Jurkat, Clone E6-1 (cell line): ENCODE measurements around the gene CYB5R4. TPM values are rescaled to one million over a fixed set of nuclear protein-coding genes. Genes with fewer than 3 reads are reported as not detected.

Source experiments
- DNase-seq: peaks from one replicate; pipeline ENCODE4 v3.0.0-alpha.2; 2011; ENCODE audit warnings: low read depth, low spot score
- H3K4me3 ChIP-seq: 2 replicates; pipeline ENCODE4 v1.5.1; 2011; ENCODE audit warnings: mild to moderate bottlenecking, low read length, control low read depth, moderate library complexity
- polyA plus RNA-seq: library from polyadenylated mRNA; unstranded; fragments of >200 nt; gene quantifications from one replicate; pipeline ENCODE4 v1.2.1, GENCODE V29; 2012; ENCODE audit warnings: missing spikeins; ENCODE audit not compliant: insufficient read length, insufficient read depth

Gene CYB5R4
- 21.1 TPM for polyA plus RNA-seq

DNA sequence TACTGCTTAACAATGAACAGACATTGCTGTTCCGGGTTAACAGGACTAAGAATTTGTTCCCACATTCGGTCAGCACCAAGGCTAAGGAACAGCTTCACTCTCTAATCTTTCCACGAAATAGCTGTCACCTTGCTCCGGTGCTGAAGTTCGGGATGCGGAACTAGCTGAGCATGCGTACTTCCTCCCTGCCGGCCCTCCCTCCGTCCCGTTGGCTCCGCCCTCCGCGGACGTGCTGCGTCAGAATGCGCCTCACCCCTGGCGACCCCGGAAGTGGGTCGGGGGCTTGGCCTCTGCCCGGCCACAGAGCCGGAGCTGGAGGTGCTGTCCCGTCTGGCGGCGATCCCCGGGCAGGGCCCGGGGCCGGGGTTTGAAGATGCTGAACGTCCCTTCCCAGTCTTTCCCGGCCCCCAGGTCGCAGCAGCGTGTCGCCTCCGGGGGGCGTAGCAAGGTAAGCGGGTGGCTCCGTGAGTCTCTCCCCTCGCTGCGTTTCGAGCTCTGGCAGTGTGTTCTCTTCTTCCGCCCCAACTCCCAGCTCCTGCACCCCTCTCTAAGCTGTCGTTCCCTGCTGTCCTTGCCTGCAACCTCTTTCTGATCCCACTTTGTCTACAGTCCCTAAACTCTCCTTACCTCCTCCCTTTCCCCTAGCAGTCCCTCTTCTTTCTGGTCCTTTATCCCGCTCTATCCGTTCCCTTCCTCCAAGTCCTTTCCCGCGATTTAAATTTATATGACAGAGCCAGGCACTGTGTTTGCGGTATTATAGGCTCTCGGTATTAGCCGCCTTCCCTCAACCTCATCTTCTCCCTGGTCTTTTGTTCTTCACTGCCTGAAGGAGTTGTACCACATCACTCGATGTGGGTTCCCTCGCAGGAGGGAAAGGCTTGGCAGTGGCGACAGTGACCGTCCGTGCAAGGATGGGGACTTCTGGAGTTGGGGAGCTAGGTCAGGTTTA, at the start of gene CYB5R4:
CYB5R4 (plus strand) TSS at position 280 of the 949 bp plus-strand sequence; CDS start at position 374, 94 bp downstream.
- peak within 1 kb of the TSS; percentile 82 for H3K4me3 ChIP-seq
- DNase-seq = peak; percentile 94

- DNase-seq = no peak
- no peak overlapping the region for H3K4me3 ChIP-seq
Measured at GRCh38 chr6:83812595-83812994, 46.9 kb upstream of the CYB5R4 start.

GRCh38 chr6:83815631-83816272, 43.7 kb upstream of the CYB5R4 start:
- no peak overlapping the region for H3K4me3 ChIP-seq
- no peak for DNase-seq

DNA sequence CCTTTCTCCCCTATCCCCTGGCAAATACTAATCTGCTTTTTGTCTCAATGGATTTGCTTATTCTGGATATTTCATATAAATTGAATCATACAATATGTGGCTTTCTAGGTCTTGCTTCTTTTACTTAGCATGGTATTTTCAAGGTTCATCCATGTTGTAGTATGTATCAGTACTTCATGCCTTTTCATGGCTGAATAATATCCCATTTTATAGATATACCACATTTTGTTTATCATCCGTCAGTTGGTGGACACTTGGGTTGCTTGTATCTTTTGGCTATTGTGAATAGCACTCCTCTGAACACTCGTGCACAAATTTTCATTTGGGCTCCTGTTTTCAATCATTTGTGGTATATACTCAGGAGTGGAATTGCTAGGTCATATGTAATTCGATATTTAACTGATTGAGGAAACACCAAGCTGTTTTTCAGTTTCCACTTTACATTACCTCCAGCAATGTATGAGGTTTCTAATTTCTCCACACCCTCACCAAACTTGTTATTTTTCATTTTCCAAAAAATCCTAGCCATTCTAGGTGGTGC, 36.8 kb upstream of the CYB5R4 start:
- H3K4me3 ChIP-seq = no peak overlapping the region
- no peak for DNase-seq

DNA sequence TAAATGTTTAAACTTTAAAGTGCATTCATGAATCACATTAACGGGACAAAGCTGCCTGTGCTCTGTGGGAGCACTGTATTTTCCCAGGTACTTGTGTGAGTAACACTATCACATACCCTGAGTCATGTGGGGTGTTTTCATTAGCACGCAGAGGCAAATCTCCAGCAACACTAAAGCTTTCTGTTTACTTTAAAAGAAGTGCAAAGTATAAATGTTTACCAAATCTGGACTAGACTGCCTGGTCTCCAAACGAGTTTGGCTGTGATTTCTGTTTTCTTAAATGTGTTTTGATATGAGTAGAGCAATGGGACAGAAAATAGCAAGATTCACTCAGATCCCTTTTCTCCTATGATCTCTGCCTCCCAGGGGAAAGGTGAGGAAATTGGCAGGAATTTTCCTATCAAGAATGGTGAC, 35.1 kb upstream of the CYB5R4 start:
- no peak for DNase-seq

GRCh38 chr6:83824831-83825230, 34.7 kb upstream of the CYB5R4 start:
- no peak for DNase-seq
- H3K4me3 ChIP-seq = no peak overlapping the region

More for the DNA sequence above, 35.1 kb upstream of the CYB5R4 start:
- no peak overlapping the region for H3K4me3 ChIP-seq

GRCh38 chr6:83827050-83827449, 32.4 kb upstream of the CYB5R4 start:
- H3K4me3 ChIP-seq = no peak overlapping the region
- DNase-seq = no peak

DNA sequence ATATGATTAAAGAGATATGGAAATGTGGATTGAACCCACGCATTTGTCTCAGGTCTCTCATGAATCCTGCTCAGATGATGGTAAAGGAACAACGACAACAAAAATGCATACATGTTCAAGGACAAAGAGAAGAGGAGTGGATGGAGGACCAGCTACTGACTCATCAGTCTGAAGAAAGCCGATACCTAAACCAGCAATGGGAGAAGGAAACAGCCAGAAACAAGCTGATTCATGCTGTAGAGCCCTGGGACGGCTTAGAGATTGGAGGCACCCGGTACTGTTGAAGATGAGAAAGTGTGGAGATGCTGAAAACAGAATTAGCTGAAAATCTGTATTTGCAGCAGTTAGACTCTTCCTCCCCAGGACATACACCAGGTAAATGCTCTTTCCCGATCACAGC, 20.8 kb upstream of the CYB5R4 start:
- DNase-seq = no peak
- H3K4me3 ChIP-seq = no peak overlapping the region

DNA sequence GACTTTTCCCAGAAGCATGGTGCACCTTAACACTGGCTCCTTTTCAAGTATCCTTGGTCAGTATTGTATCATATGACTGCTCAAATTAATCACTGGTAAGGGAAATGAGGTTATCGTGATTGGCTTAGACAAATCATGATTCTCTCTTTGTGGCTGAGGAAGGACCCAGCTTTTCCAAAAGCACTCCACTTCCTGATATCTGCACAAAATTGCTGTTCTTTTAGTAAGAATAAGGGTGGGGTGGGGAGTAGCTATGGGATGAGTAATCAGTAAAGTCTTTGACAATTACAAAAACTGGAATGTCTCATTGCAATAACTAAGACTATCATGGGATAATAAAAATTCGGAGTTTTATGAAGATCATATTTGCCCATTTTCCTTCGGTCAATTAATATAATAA, 15.3 kb upstream of the CYB5R4 start:
- no peak overlapping the region for H3K4me3 ChIP-seq
- no peak for DNase-seq

DNA sequence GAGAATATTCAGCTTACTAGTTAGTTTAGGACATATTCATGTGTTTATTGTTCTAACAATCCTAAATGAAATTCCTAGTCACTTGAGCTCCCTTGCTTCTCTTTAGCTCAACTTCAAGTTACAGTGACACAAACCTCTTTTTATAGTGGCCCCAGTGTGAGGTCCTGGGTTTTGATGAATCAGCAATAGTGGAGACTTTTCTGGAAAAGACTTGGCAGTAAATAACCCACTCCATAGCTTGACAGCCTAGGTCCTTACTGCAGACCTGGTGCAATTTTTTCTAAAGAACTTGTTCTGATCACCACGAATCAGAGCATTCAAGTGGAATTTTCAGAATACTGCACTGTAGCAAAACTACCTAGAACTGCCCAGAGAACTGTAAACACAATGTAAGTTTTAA, 13.2 kb upstream of the CYB5R4 start:
- no peak overlapping the region for H3K4me3 ChIP-seq
- no peak for DNase-seq

DNA sequence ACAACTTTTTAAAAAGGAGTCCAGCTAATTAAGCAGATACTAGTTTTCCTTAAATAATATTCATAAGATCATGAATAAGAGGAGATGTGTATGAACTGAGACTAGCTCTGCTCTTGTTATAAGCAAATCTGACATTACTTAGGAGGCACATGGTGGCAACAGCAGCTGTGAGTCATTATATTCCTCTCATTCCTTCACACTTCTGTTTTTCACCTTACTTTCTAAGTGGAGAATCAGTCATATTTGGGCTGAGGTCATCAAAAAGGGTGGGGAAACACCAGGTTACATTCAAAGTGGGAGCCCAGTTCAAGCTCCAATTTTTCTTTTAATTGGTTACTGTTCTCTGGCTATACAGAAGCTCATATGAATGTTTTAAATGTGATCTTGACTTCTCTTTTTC, 12.3 kb upstream of the CYB5R4 start:
- DNase-seq = no peak
- no peak overlapping the region for H3K4me3 ChIP-seq

DNA sequence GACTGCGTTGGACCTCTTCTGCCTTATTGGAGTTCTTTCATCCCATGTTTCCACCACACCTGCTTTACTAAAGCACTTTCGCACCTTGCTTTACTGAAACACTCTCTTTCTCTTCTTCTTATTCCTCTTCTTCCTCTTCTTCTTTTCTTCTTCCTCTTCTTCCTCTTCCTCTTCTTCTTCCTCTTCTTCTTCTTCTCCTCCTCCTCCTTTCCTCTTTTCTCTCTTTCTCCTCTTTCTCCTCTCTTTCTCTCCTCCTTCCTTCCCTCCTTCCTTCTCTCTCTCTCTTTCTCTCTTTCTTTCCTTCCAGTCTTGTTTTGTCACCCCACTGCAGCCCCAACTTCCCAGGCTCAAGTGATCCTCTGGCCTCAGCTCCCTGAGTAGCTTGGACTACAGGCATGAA, 10.4 kb upstream of the CYB5R4 start:
- H3K4me3 ChIP-seq = no peak overlapping the region
- no peak for DNase-seq

DNA sequence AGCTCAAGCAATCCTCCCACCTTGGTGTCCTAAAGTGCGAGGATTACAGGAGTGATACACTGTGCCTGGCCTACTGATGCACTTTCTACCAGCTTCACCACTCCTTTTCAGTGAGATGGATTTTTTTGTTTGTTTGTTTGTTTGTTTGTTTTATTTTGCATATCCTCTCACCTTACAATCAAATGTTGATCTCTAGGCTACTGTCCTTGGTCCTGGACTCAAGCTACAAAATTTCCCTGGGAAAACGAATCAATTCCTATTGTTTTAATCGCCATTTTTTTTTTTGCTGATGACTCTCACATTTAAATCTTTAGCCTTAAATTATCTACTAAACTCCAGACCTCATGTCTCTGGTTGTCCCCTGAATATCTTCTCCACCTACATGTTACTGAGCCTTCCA, 9.9 kb upstream of the CYB5R4 start:
- no peak overlapping the region for H3K4me3 ChIP-seq
- no peak for DNase-seq

DNA sequence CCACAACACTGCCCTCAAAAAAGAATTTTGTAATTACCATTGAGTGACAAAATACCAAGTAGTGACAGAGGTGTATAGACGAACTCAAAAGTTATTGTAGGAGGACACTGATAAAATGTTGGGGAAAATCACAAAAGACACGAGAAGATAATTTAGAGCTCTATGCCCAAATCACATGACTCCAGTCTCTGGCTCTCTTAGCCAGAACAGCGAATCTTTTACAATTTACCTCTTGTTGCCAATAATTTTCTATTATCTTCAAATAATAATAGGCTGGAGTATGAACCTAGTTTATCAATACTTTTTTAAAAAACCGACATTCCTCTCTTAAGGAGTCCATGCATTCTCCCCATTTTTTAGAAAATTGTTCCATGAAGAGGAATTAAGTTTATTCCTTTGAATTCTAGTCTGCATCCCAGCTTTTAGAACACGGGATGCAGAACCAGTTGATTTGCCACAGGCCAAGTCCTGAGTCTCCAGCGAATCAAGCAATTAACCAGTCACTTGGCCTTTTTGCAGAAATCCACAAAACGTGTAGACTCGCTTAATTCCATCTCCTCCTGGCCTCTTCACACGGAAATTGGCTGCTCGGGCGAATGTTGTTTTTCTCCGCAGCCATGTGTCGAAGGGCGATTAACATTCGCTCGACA, 6.8 kb upstream of the CYB5R4 start:
- H3K4me3 ChIP-seq = no peak overlapping the region
- DNase-seq = no peak

DNA sequence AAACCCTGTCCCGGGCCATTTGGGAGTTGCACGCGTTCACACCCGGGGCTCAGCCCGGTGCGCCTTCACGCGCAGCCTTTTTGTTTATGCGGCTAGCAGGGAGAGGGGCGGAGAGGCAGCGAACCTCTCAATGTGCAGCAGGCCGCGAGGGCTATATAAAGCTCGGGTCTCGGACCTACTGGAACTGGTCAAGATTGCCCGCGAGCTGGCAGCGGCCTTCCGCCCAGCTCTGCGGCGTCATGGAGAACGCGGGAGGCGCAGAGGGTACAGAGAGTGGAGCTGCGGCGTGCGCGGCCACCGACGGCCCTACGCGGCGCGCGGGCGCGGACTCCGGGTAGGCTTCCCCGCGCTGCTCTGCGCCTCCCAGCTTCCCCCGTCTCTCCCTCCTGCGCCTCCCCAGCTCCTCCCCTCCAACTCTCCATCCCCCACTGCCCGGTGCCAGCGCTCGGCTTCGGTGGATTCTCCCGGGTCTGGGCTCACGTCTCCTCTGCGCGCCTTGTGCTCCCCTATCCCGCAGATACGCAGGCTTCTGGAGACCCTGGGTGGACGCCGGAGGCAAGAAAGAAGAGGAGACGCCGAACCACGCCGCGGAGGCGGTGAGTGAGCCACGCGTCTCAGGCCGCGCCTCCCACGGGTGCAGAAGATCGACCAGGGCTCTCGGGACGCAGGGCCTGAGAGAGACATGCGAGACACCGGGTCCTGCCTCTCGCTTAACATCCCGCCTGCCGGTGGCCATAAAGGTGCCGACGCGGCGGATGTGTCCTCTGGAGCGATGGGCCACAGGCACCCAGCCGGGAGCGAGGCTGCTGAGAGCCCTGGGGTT, 6.1 kb upstream of the CYB5R4 start, which contains the start of gene RIPPLY2:
RIPPLY2 (plus strand) TSS at position 183 of the 823 bp plus-strand sequence; CDS start at position 240, 57 bp downstream.
- no peak within 1 kb of the TSS for H3K4me3 ChIP-seq
- DNase-seq = no peak

DNA sequence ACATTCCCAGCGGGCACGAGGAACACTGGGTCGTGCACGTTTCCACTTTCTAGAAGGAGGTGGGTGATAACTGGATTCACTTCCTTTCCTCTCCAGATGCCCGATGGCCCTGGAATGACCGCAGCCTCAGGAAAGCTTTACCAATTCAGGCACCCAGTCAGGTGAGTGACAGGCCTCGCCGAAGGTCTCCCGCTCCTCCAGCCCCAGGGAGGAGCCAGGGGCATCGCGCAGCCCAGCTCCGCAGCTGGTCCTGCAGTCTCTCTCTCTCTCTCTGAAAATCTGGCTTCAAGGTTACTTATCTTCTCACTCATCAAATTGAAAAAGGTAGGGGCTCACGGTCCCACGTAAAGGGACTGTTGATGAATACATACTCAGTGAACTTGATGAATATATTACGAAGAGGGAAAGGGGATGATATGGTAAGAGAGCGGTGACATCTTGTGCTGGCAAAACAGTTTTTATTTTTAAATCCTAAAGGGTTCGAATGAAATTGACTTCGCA, 5.4 kb upstream of the CYB5R4 start:
- DNase-seq = no peak
- no peak overlapping the region for H3K4me3 ChIP-seq

- no peak for DNase-seq
- H3K4me3 ChIP-seq = no peak overlapping the region
Measured at GRCh38 chr6:83854766-83855165, 4.7 kb upstream of the CYB5R4 start.

GRCh38 chr6:83860359-83860755, 868 bp downstream of the CYB5R4 start:
- peak overlapping the region; percentile 82 for H3K4me3 ChIP-seq
- no peak for DNase-seq
